K562 (cell line): ENCODE results near the gene MYH7B. TPM values are rescaled to one million over a fixed set of nuclear protein-coding genes. Genes with fewer than 3 reads are reported as not detected.

ENCODE experiments used
- ATAC-seq: fragments of 200-7000 bp; cut with Tn5 transposase; 3 replicates; pipeline ENCODE4 v1.9.1; 2020; ENCODE audit warnings: moderate library complexity
- BruUV-seq: library from RNA; stranded (reverse); fragments of 400-500 nt; replicated peaks from 2 replicates; lab custom pipeline; 2021; lab: Mats Ljungman, UMichigan
- CTCF ChIA-PET: fragments of 300-600 bp; formaldehyde crosslinking; extraction: SDS; loops from one replicate; lab custom pipeline; 2021; ENCODE audit warnings: low intra/inter-chr PET ratio; lab: Yijun Ruan, JAX
- POLR2A ChIA-PET: fragments of 300-600, 350-650 bp; sonication (Branson Sonifier 250); formaldehyde crosslinking; extraction: SDS; loops from one replicate; lab custom pipeline; 2021; ENCODE audit warnings: antibody characterized with exemption, inconsistent platforms; lab: Yijun Ruan, JAX
- DNase-seq, 4 experiments: peaks; one replicate each; pipeline versions ENCODE4 v3.0.0 to v3.0.0-alpha.2; 2011 to 2018; ENCODE audit warnings: low spot score in 3 of 4, mixed read lengths in 3 of 4; ENCODE audit errors: extremely low read depth in 1 of 4
- FAIRE-seq: peaks from 2 replicates; lab custom pipeline; 2011; peaks lifted over from hg19 to GRCh38; lab: Jason Lieb, UNC
- H2AFZ ChIP-seq: 2 replicates; pipeline ENCODE4 v1.6.0; 2011; ENCODE audit warnings: low read depth, low read length, control low read depth, inconsistent platforms
- H3K27ac ChIP-seq: fragments of 200-600 bp; 3 replicates; pipeline ENCODE4 v1.8.0; 2011; ENCODE audit warnings: low read depth, mild to moderate bottlenecking, control low read depth, inconsistent platforms, low read length, moderate library complexity, mixed read lengths; ENCODE audit errors: extremely low read depth
- H3K27me3 ChIP-seq, 2 experiments: fragments of 300-600 bp in 1 of 2; 2 replicates in 1 of 2; 3 replicates in 1 of 2; pipeline versions ENCODE4 v1.6.0 to v1.8.0; 2011; ENCODE audit warnings: inconsistent platforms in 2 of 2, low read length in 2 of 2, mild to moderate bottlenecking in 1 of 2, mixed read lengths in 1 of 2, moderate library complexity in 1 of 2; ENCODE audit not compliant: control insufficient read depth in 2 of 2, insufficient read depth in 2 of 2
- H3K36me3 ChIP-seq: fragments of 300-600 bp; 3 replicates; pipeline ENCODE4 v1.8.0; 2011; ENCODE audit warnings: mild to moderate bottlenecking, low read length, inconsistent platforms; ENCODE audit not compliant: control insufficient read depth, insufficient read depth
- H3K4me1 ChIP-seq, 2 experiments: fragments of 200-600 bp in 1 of 2; replicated peaks in 1 of 2; 2 replicates in 1 of 2; 3 replicates in 1 of 2; pipeline versions ENCODE4 v1.5.1 to v1.8.0; 2011; ENCODE audit warnings: inconsistent platforms in 2 of 2, low read length in 2 of 2, mild to moderate bottlenecking in 1 of 2, mixed read lengths in 1 of 2, moderate library complexity in 1 of 2; ENCODE audit not compliant: control insufficient read depth in 2 of 2, insufficient read depth in 2 of 2
- H3K4me2 ChIP-seq: 2 replicates; pipeline ENCODE4 v1.6.1; 2011; ENCODE audit warnings: low read length, control low read depth, inconsistent platforms, mixed read lengths; ENCODE audit not compliant: insufficient read depth
- H3K4me3 ChIP-seq: fragments of 200-600 bp; sonication (generic), shearing (Covaris generic); 2 replicates; pipeline ENCODE4 v1.5.1; 2016; ENCODE audit warnings: control low read depth, inconsistent platforms
- H3K79me2 ChIP-seq: fragments of 200-600 bp; 3 replicates; pipeline ENCODE4 v1.8.0; 2011; ENCODE audit warnings: low read length, inconsistent platforms; ENCODE audit not compliant: control insufficient read depth, insufficient read depth
- H3K9ac ChIP-seq, 2 experiments: 2 replicates each; pipeline versions ENCODE4 v1.6.0 to v1.6.1; 2011; ENCODE audit warnings: low read depth in 2 of 2, low read length in 2 of 2, control low read depth in 1 of 2, inconsistent platforms in 1 of 2, mild to moderate bottlenecking in 1 of 2, mixed read lengths in 1 of 2; ENCODE audit not compliant: insufficient read depth in 1 of 2
- H3K9me1 ChIP-seq: one replicate; pipeline ENCODE4 v1.6.0; 2011; ENCODE audit warnings: inconsistent platforms, mild to moderate bottlenecking, low read length, moderate library complexity; ENCODE audit not compliant: control insufficient read depth, insufficient read depth
- H3K9me3 ChIP-seq: replicated peaks from 2 replicates; pipeline ENCODE4 v1.5.1; 2011; ENCODE audit warnings: low read depth, low read length, inconsistent platforms; ENCODE audit not compliant: control insufficient read depth, insufficient read depth
- H4K20me1 ChIP-seq: replicated peaks from 2 replicates; pipeline ENCODE4 v1.6.1; 2011; ENCODE audit warnings: low read length, inconsistent platforms, mixed read lengths; ENCODE audit not compliant: control insufficient read depth, insufficient read depth
- ARNT ChIP-seq, 2 experiments: fragments of 450-650 bp; IDR thresholded peaks; 2 replicates each; pipeline ENCODE4 v1.6.1; 2016; ENCODE audit warnings: mild to moderate bottlenecking in 1 of 2
- ETV6 ChIP-seq, 3 experiments: fragments of 150-350 bp in 1 of 3; sonication (generic) in 1 of 3; formaldehyde crosslinking in 1 of 3; IDR thresholded peaks; 2 replicates each; pipeline versions ENCODE4 v1.6.1 to v1.8.0; 2014 to 2022; ENCODE audit warnings: borderline replicate concordance in 2 of 3, low read depth in 2 of 3, antibody characterized with exemption in 1 of 3, low read length in 1 of 3, mild to moderate bottlenecking in 1 of 3, missing genetic modification reagents in 1 of 3
- FOXK2 ChIP-seq, 2 experiments: fragments of 450-650 bp; IDR thresholded peaks in 1 of 2; conservative IDR thresholded peaks in 1 of 2; 2 replicates each; pipeline ENCODE4 v1.6.1; 2016; ENCODE audit warnings: low read depth in 2 of 2, mild to moderate bottlenecking in 1 of 2
- HNRNPH1 ChIP-seq: fragments of 200-400 bp; formaldehyde crosslinking; optimal IDR thresholded peaks from 2 replicates; pipeline ENCODE3; 2017; ENCODE audit warnings: low read depth, mild to moderate bottlenecking, low read length, moderate library complexity
- KAT7 ChIP-seq: sonication (generic); formaldehyde crosslinking; IDR thresholded peaks from 2 replicates; pipeline ENCODE4 v1.8.0; 2022; ENCODE audit warnings: missing genetic modification reagents, mild to moderate bottlenecking, borderline replicate concordance
- MYBL2 ChIP-seq, 2 experiments: fragments of 450-650 bp in 1 of 2; sonication (generic) in 1 of 2; formaldehyde crosslinking in 1 of 2; IDR thresholded peaks; 2 replicates each; pipeline versions ENCODE4 v1.6.1 to v1.8.1; 2017 to 2022; ENCODE audit warnings: borderline replicate concordance in 1 of 2, inconsistent platforms in 1 of 2, low read depth in 1 of 2, mild to moderate bottlenecking in 1 of 2, missing genetic modification reagents in 1 of 2, moderate library complexity in 1 of 2
- NFATC3 ChIP-seq: fragments of 450-650 bp; IDR thresholded peaks from 2 replicates; pipeline ENCODE4 v1.6.1; 2017; ENCODE audit warnings: mild to moderate bottlenecking
- SAP30 ChIP-seq: fragments of 200-600 bp; sonication (generic); IDR thresholded peaks from 2 replicates; pipeline ENCODE4 v1.6.1; 2012; ENCODE audit warnings: borderline replicate concordance, low read depth, mild to moderate bottlenecking, moderate library complexity, low read length, control low read depth, inconsistent platforms; ENCODE audit not compliant: insufficient read depth, poor library complexity, severe bottlenecking
- TCF7L2 ChIP-seq: fragments of 150-350 bp; IDR thresholded peaks from 2 replicates; pipeline ENCODE4 v1.6.1; 2016; ENCODE audit warnings: low read depth, mild to moderate bottlenecking, low read length, moderate library complexity
- TFAM ChIP-seq: fragments of 250-450 bp; sonication (Bioruptor Pico); conservative IDR thresholded peaks from 2 replicates; pipeline ENCODE4 v1.5.0; 2021; ENCODE audit warnings: mild to moderate bottlenecking, moderate library complexity
- XRCC4 ChIP-seq: IDR thresholded peaks from one replicate; pipeline ENCODE4 v1.6.1; 2011; ENCODE audit not compliant: insufficient read depth, insufficient read length; ENCODE audit errors: extremely low read depth
- ZNF217 ChIP-seq: sonication (generic); formaldehyde crosslinking; IDR thresholded peaks from 2 replicates; pipeline ENCODE4 v1.8.0; 2022; ENCODE audit warnings: mild to moderate bottlenecking, missing genetic modification reagents
- ZNF3 ChIP-seq: fragments of 250-450 bp; sonication (Bioruptor Pico); IDR thresholded peaks from 2 replicates; pipeline ENCODE4 v1.5.0; 2021; ENCODE audit warnings: mild to moderate bottlenecking, moderate library complexity
- ZNF354B ChIP-seq: fragments of 250-450 bp; sonication (Bioruptor Pico); IDR thresholded peaks from 2 replicates; pipeline ENCODE4 v1.4.0; 2020
- ZNF445 ChIP-seq: fragments of 250-450 bp; sonication (Bioruptor Pico); IDR thresholded peaks from 2 replicates; pipeline ENCODE4 v1.4.0; 2020; ENCODE audit warnings: low read depth, mild to moderate bottlenecking, moderate library complexity
- WGBS: fragments of 100-300 bp; shearing (Covaris generic); methylation state at CpG from one replicate; pipeline ENCODE4 v1.1.6; 2016; ENCODE audit warnings: low coverage, mixed read lengths; ENCODE audit not compliant: insufficient coverage; ENCODE audit errors: missing lambda C conversion rate; 5-methylcytosine and 5-hydroxymethylcytosine counted together
- in situ Hi-C: fragments of 300-500 bp; cut with MboI; formaldehyde crosslinking; loops from 4 replicates; pipeline ENCODE4 v1.15.0; 2018; ENCODE audit warnings: inconsistent platforms, mixed read lengths
- intact Hi-C: fragments of 100-400 bp; cut with micrococcal nuclease; formaldehyde crosslinking; loops from 2 replicates; pipeline ENCODE4 v1.14.2; 2022
- polyA plus RNA-seq, 8 experiments: library from polyadenylated mRNA; depleted of rRNA in 4 of 8; stranded (reverse) in 5 of 8; unstranded in 3 of 8; fragments of >200 nt; fragmentation: Nextera tagmentation in 2 of 8; fragmentation: Illumina TruSeq in 1 of 8; extraction: Ambion mirVana in 2 of 8; extraction: Trizol in 1 of 8; gene quantifications; 2 replicates each; pipeline versions ENCODE4 v1.2.1 to v1.2.3, GENCODE V29; 2011 to 2014; ENCODE audit warnings: inconsistent platforms in 1 of 8, missing spikeins in 1 of 8
- total RNA-seq, 7 experiments: library from RNA; depleted of rRNA in 6 of 7; stranded (reverse); fragments of >200 nt in 6 of 7; fragmentation: Illumina TruSeq in 2 of 7; extraction: Trizol in 2 of 7; gene quantifications; 2 replicates each; pipeline versions ENCODE4 v1.2.1 to v1.2.3, GENCODE V29; 2011 to 2021; ENCODE audit warnings: low replicate concordance in 1 of 7
- TF ChIP-seq, protein P1 (sequence below): fragments of 250-450 bp; sonication (Bioruptor Pico); IDR thresholded peaks from 2 replicates; pipeline ENCODE4 v1.5.0; 2021
- TF ChIP-seq, protein P2 (sequence below): sonication (generic); IDR thresholded peaks from 2 replicates; pipeline ENCODE4 v1.6.1; 2016

MYH7B gene
- total and polyA plus RNA-seq, 9 of the 15 experiments (the other 6 are each of a cell fraction or from before 2014, with no cell fraction given) = 0.07 to 0.34 (median 0.13) TPM; not detected in 3

DNA sequence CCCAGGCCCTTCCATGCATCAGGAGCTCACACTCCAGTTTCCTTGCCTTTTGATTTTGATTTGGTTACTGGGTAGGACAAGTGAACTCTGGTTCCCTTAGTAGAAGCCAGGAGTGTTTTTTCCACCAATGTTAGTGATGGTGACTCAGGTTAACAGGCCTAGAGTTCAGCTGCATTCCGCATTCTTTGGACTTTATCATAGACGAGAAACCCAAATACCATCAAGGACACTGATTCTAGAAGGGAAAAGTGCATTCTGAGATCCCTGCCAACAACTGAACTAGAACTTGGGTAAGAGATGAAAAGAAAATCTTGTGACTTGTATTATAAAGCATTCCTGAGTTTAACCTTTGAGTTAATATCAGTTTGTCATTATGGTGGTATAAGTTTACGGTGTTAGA lies 9.0 kb upstream of the MYH7B start:
- Histone ChIP-seq H3K27ac (no peak overlapping the region), H3K4me2 (no peak overlapping the region), H2AFZ (no peak overlapping the region), H3K9me3 (no peaks in the 10 kb centered on the region), H3K9ac (no peak overlapping the region), H3K4me1 (peaks cover 0 to 3% of the 10 kb centered on the region in 2 experiments; a peak in 1 of 5 replicates), H3K79me2 (0 out of 3 replicates have a peak, but pooled peaks cover 2% of the 10 kb centered on the region), H3K27me3 (no peaks in the 10 kb centered on the region), H3K36me3 (peaks cover 86% of the 10 kb centered on the region), H3K4me3 (no peak overlapping the region), H4K20me1 (no peaks in the 10 kb centered on the region), H3K9me1 (no peaks in the 10 kb centered on the region)
- ChIA-PET POLR2A (interaction anchor here (0.8 to 1.0 kb wide), 2 partner anchors 9 to 11 kb away, joined by 3 to 4 read pairs; partner anchors contain the start of genes GSS and MYH7B), CTCF (interaction anchor here (0.5 kb wide), 1 partner anchor 34 kb away, joined by 3 read pairs; no protein-coding TSS in a partner anchor)
- no peak for DNase-seq
- WGBS = 95% methylated on average over 3 of the region's 3 CpGs
- in situ Hi-C loops = no loop called here
- intact Hi-C loops = no loop called here
- no peak for FAIRE-seq
- ATAC-seq = no peak
- TF ChIP-seq MYBL2 (IDR thresholded peaks at IDR 0.05; ENCODE audit: low read depth) = no peak
- TF ChIP-seq MYBL2 (CRISPR knock-in tag; IDR thresholded peaks at IDR 0.05; ENCODE audit: borderline replicate concordance) = no peak
- no peak for TF ChIP-seq KAT7
- TF ChIP-seq, protein P1, sequence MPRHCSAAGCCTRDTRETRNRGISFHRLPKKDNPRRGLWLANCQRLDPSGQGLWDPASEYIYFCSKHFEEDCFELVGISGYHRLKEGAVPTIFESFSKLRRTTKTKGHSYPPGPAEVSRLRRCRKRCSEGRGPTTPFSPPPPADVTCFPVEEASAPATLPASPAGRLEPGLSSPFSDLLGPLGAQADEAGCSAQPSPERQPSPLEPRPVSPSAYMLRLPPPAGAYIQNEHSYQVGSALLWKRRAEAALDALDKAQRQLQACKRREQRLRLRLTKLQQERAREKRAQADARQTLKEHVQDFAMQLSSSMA (CRISPR knock-in tag) = no peak
- no peak for TF ChIP-seq XRCC4
- TF ChIP-seq FOXK2 (conservative IDR thresholded peaks at IDR 0.05 in 1 of 2, IDR thresholded peaks at IDR 0.05 in 1 of 2; ENCODE audit: low read depth in 2 of 2) = no peak
- TF ChIP-seq TFAM (CRISPR knock-in tag) = no peak
- TF ChIP-seq TCF7L2 = no peak
- TF ChIP-seq NFATC3 = no peak
- TF ChIP-seq, protein P2, sequence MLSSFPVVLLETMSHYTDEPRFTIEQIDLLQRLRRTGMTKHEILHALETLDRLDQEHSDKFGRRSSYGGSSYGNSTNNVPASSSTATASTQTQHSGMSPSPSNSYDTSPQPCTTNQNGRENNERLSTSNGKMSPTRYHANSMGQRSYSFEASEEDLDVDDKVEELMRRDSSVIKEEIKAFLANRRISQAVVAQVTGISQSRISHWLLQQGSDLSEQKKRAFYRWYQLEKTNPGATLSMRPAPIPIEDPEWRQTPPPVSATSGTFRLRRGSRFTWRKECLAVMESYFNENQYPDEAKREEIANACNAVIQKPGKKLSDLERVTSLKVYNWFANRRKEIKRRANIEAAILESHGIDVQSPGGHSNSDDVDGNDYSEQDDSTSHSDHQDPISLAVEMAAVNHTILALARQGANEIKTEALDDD = no peak
- no peak for TF ChIP-seq ETV6 (IDR thresholded peaks at IDR 0.05; ENCODE audit: borderline replicate concordance in 1 of 2, low read depth in 2 of 2, low read length in 1 of 2)
- TF ChIP-seq ETV6 (CRISPR knock-in tag; IDR thresholded peaks at IDR 0.05; ENCODE audit: borderline replicate concordance) = no peak
- TF ChIP-seq ZNF217 (CRISPR knock-in tag) = no peak
- TF ChIP-seq ARNT (IDR thresholded peaks at IDR 0.05) = no peak
- no peak for TF ChIP-seq ZNF3 (CRISPR knock-in tag)
- TF ChIP-seq SAP30 = no peak
- TF ChIP-seq HNRNPH1 = no peak
- TF ChIP-seq ZNF354B = no peak
- no peak for TF ChIP-seq ZNF445 (CRISPR knock-in tag)
- no TSS peak for BruUV-seq
